EL (cell line): ENCODE results near the gene TNFRSF13B.
A peak's percentile ranks its signal among the peaks of the same experiment; 100 is the strongest.
"Not testable (repeated sequence)": the region's sequence is repeated elsewhere in the genome, so short reads cannot be mapped to it uniquely, and the experiment has no call there.

Experiments
- DNase-seq: peaks from one replicate; pipeline ENCODE4 v3.0.0-alpha.2; 2016

The TNFRSF13B gene

DNA sequence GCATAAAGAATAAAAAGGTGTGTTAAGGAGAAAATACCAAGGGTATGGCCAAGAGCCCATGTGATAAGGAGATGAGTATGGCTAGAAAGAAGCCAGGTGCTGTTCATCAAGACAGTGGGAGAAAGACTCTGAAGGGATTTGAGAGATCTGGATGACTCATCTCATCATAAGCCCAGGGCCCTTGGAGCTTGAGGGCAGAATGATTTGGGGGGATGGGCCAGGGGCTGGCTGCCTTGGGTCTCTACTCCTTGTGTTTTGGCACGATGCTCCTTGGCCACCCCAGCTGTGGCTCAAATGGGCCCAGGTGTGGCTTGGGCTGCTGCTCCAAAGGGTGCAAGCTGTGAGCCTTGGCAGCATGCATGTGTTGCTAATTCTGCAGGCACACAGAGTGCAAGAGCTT is 14.5 kb upstream of the TNFRSF13B start:
- DNase-seq, result peak; percentile 43

DNA sequence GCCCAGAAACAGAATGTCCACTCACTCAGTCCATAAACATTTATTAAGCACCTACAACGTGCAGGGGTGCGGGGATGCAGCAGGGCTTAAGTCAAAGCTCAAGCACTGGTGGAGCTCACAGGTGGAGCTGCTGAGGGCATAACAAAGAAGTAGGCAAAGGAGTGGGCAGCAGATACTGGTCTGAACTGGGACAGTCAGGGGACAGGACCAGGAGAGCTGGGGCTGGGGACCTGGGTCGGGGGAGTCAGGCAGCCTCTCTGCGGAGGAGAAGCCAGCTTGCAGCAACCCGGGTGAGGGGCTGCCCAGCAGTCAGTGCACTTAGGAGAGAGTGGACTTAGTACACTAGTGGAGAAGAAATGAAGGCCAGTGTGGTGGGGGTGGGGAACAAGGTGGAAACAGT is 10.0 kb upstream of the TNFRSF13B start:
- DNase-seq, result no peak

- peak; percentile 47 for DNase-seq
These were observed 9.2 kb upstream of the TNFRSF13B start for GRCh38 chr17:16980813-16981731.

GRCh38 chr17:16980061-16980460 is 8.1 kb upstream of the TNFRSF13B start:
- peak; percentile 40 for DNase-seq

DNA sequence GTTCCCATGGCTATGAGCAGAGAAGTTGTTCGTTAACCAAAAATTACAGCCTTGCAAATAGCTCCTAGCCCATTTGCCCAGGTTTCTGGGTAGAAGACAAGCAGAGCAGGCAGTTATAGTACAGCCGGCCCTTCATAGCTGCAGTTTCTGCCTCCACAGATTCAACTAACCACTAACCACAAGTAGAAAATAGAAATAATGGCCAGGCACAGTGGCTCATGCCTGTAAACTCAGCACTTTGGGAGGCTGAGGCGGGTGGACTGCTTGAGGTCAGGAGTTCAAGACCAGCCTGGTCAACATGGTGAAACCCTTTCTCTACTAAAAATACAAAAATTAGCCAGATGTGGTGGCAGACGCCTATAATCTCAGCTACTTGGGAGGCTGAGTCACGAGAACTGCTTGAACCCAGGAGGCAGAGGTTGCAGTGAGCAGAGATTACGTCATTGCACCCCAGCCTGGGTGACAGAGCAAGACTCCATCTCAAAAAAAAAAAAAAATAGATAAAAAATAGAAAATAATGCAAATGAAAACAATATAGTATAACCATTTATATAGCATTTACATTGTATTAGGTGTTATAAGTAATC is 7.4 kb upstream of the TNFRSF13B start:
- DNase-seq, result peak; percentile 62

GRCh38 chr17:16977932-16978331 is 6.0 kb upstream of the TNFRSF13B start:
- DNase-seq, result peak; percentile 89

- no peak for DNase-seq
These were observed 5.0 kb upstream of the TNFRSF13B start for GRCh38 chr17:16976725-16977550.

GRCh38 chr17:16975744-16976625 is 4.1 kb upstream of the TNFRSF13B start:
- DNase-seq, result peak; percentile 18

GRCh38 chr17:16975277-16975651 is 3.3 kb upstream of the TNFRSF13B start:
- DNase-seq, result no peak

DNA sequence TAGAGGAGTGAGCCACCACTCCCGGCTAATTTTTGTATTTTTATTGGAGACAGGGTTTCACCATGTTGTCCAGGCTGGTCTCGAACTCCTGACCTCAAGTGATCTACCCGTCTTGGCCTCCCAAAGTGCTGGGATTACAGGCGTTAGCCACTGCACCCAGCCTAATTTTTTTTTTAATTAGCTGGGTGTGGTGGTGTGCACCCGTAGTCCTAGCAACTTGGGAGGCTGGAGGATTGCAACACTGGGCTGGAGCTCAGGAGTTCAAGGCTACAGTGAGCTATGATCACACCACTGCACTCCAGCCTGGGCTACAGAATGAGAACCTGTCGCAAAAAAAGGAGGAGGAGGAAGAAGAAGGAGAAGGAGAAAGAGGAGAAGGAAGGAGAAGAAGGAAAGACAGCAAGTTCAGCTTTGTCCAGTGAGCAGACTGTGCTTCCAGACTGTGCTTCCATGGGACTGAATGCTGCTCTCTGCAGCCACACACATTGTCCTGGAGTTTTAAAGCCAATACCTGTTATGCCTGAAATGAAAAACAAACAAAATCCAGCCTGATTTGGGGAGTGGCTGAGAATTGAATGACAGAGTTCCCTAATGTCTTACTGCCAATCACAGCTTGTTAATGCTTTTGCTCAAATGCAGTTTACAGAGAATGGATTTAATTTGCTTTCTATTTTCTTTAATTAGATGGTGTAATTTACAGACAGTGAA is 2.8 kb upstream of the TNFRSF13B start:
- no peak for DNase-seq

DNA sequence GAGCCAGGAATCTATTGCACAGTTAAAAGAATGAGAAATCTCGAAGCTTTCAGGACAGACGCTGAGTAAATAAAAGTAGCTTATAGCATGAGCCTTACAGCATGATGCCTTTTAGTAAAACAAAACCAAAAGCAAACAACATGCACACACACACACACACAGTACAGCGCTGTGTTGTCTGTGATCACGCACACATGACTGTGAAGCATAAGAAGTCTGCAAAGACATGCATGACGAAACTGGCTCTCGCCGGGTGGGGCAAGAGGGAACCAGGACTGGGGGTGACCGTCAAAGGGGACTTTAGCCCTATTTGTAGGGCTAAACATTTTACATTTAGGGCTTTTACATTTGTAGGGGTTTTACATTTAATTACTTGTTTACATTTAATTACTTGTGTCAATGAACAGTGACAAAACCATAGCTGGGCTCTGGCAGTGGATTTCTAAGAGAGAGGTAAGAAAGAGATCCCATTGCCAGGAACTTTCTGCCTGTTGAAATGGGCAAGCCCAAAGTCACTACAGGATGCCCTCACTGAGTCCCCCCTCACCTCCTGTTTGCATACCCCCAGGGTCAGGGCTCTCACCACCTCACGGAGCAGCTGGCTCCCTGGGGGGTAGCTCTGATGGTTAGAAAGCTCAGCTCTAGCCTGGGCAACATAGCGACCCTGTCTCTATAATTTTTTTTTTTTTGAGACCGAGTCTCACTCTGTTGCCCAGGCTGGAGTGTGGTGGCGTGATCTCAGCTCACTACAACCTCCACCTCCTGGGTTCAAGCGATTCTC is 2.0 kb upstream of the TNFRSF13B start:
- DNase-seq, result no peak

DNA sequence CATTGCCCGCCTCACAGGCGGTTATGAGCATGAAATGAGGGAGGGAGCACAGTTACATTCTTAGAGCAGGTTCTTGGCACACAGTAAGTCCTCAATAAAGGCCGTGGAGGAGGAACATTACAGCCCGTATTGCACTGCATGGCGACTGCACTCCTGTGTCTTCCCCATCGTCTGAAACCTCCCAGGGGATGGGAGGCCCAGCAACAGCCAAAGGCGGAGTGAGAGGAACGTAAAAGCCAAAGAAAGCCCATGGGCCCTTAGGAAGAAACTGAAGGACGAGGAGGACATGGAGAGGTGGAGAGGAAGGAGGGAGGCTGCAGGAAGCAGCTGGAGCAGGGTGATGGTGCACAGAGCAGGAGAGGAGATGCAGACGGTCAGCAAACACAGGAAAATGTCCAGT is 1.1 kb upstream of the TNFRSF13B start:
- not testable (repeated sequence) for DNase-seq

DNA sequence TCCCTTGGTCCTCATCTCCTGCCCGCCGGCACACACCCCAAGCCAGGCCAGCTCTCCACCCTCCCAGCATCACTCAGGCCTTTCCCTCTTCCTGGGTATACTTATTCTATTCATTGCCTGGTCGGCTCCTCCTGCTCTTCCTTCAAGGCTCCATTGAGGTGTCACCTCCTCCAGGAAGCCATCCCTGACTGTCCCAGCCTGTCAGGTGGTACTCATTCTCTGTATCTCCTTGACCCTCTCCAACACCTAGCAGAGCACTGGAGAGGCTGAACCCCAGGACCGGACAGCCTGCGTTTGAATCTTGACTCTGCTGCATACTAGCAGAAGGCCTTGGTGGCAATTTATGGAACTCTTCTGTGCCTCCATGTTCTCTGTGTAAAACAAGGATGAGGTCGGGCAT is 428 bp upstream of the TNFRSF13B start:
- DNase-seq, result no peak

- no peak for DNase-seq
These were observed 1.7 kb downstream of the TNFRSF13B start for GRCh38 chr17:16969931-16970906.

- DNase-seq, result no peak
These were observed 3.1 kb downstream of the TNFRSF13B start for GRCh38 chr17:16968786-16969185.

- DNase-seq, result peak; percentile 70
These were observed 9.1 kb downstream of the TNFRSF13B start for GRCh38 chr17:16962804-16963203.

GRCh38 chr17:16961792-16962191 is 10.1 kb downstream of the TNFRSF13B start:
- no peak for DNase-seq

DNA sequence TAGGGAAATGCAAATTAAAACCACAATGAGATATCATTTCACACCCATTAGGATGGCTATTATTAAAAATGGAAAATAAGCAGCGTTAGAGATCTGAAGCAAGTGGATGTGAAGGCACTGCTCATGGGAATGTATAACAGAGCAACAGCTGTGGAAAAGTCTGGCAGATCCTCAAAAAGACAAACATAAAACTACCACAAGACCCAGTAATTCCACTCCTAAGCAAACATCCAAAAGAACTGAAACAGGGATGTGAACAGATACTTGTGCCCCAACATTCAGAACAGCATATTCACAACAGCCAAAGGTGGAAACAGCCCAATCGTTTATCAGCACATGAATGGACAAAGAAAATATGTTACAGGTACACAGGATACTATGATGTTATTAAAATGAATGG is 10.9 kb downstream of the TNFRSF13B start:
- DNase-seq, result not testable (repeated sequence)

GRCh38 chr17:16955011-16955410 is 16.9 kb downstream of the TNFRSF13B start:
- not testable (repeated sequence) for DNase-seq

- DNase-seq, result no peak
These were observed 17.4 kb downstream of the TNFRSF13B start for GRCh38 chr17:16954521-16954920.
